NCI-H446 treated with DMSO at 0.1 percent for 48 hours (cell line): Measurements from ENCODE around the gene RASGEF1C.
"Not testable (repeated sequence)": the region's sequence is repeated elsewhere in the genome, so short reads cannot be mapped to it uniquely, and the experiment has no call there.

ENCODE experiments used
- DNase-seq: peaks from one replicate; lab custom pipeline; 2025; lab: John Stamatoyannopoulos, UW

RASGEF1C gene

DNA sequence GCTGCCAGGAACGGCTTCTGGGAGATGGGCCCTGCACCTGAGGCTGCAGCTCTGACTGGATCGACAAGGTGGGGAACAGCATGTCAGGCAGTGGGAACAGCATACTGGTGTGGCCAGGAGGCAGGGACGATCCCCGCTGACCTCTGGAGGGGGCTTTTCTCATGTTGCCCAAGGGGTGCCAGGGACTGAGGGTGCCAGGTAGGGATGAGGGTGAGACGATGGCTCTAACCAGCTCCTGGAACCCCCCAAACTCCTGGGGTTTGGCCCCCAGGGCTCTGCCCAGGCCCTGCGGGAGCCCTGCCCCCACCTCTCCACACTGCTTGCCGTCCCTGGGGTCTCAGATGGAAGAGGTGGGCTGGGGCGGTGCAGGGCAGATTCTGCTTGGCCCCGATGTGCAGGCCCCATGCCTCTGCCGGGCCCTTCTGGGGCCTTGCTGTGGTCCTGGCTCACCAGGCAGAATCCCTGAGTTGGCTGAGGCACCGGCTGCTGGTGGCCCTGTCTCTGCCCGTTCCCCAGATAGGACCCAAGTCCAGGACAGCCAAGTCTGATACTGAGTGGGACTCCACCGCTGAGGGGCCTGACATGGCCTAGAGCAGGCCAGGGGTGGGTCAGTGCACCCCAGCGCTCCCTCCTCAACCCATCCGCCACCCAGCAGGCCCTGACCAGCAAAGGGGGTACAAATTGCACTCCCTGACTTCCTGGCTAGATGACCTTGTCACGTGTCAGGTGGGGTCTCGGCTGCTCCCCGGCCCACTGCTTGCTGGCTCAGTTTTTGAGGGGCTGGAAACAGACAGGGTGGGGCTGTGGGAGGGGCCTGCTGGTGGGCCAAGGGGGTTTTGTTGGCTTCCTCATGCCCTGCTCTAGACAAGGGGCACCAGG is 109.0 kb downstream of the RASGEF1C start:
- DNase-seq, result no peak

DNA sequence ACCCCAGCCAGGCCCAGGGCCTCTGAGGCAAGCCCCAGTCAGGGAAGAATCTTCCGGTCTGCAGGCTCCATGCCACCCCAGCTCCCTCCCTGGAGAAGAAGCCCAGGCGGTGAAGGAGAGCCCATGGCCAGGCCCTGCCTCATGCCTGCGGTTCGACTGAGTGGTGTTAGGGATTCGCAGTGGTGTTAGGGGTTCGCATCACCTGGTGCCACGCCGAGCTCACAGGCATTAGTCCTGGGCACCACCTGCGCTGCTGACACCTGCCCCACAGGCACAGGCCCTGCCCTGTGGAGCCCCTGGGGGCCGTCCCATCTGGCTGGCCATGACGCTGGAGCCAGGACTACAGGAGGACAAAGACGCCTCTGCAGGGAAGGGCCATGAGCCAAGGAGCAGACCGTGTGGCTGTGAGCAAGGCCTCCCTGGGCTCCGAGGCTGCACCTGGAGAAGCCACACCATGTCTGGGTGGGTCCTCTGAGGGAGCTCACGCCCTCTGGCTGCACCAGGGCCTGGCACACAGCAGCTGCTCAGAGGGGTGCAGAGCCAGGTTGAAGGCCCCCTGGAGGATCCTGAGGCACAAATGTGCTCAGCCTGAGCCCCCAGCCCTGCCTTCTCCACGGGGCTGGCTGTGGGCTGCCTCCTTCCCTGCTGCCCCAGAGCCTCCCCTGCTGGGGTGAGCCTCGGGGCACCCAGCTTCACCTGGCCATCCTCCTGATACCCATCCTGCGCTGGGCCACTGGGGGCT is 109.8 kb downstream of the RASGEF1C start:
- DNase-seq, result no peak

DNA sequence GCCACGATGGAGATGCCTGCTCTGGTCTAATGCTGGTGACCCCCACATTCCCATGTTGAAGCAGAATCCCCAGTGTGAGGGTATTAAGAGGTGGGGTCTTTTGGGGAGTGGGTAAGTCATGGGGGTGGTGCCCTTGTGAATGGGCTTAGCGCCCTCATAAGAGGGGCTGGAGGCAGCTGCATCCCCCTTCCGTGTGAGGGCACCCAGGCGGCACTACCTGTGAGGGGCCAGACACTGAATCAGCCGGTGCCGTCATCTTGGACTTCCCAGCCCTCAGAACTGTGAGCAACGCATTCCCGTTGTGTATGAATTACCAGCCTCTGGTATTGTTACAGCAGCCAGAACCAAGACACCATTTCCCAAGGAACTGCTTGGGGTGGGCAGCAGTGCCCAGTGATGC is 110.5 kb downstream of the RASGEF1C start:
- no peak for DNase-seq

DNA sequence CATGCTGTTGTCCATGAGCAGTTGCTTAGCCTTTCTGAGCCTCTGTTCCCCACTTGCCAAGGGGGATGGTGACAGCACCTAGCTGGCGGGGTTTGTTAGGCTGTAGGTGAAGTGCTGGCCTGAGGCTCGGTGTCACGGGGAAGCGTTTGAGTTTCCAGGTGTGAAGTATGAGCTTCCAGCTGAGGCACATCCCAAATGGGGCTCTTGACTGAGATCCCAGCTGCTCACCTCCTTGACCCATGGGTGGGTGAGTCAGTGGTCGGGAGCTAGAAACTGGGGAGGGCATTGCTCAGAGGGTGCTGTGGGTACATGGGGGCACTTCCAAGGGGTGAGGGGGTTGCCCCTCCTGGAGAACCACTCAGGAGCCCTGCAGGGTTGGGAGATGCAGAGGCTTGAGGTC is 111.1 kb downstream of the RASGEF1C start:
- DNase-seq, result no peak

DNA sequence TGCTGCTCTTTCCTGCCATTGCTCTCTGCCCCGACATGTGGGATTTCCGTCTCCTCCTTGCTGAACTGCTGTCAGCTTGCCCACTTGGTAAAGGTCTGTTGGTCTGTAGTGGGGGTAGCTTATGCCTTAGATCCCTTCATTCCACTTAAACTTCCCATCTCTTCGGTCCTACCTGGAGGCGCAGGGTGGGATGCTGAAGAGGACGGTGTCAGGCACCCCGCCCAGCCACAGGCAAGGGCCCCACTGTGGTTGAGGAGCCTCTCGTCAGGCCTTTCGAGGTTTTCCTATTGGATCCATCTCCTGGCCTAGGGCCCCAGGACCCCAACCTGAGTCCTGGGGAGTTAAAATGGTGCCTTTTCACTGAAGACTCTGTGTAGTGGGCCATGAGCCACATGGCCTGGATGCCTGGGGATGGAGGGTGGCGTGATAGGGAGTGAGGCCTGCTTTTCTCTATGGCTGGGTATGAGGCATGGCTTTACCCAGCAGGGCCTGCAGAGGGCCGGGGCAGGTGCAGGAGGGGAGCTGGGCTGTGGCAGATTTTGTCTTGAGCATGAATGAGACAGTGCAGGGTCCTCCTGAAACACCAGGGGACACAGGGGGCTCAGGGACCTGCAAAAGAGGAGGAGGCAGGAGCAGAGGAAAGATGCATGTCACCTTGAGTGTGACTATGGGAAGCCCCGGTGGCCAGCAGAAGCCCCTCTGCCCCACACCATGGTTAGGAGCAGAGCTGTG is 111.7 kb downstream of the RASGEF1C start:
- no peak for DNase-seq

DNA sequence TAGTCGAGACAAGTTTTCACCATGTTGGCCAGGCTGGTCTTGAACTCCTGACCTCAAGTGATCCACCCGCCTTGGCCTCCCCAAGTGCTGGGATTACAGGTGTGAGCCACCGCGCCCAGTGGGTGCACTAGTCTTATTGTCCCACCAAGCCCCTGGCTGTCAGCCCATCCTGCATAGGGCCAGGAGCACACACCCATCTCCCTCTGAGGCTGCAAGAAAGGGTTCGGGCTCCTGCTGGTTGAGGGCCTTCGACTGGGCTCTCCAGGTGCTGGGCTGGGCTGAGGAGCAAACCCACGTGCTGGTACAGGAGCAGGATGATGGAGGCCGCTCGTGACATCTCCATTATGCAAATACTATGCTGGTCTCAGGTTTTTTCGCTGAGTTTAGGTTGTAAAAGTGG is 112.4 kb downstream of the RASGEF1C start:
- DNase-seq, result no peak

DNA sequence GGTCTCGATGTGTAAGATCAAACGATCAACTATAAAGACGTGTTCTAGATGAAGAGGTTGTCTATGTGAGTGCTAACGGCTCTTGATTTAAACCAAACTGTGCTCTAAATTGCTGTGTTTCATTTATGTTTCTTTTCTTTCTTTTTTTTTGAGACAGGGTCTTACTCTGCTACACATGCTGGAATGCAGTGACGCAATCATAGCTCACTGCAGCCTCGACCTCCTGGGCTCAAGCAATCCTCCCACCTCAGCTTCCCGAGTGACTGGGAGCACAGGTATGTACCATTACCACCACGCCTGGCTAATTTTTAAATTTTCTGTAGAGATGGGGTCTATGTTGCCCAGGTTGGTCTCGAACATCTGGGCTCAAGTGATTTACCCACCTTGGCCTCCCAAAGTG is 113.5 kb downstream of the RASGEF1C start:
- no peak for DNase-seq

DNA sequence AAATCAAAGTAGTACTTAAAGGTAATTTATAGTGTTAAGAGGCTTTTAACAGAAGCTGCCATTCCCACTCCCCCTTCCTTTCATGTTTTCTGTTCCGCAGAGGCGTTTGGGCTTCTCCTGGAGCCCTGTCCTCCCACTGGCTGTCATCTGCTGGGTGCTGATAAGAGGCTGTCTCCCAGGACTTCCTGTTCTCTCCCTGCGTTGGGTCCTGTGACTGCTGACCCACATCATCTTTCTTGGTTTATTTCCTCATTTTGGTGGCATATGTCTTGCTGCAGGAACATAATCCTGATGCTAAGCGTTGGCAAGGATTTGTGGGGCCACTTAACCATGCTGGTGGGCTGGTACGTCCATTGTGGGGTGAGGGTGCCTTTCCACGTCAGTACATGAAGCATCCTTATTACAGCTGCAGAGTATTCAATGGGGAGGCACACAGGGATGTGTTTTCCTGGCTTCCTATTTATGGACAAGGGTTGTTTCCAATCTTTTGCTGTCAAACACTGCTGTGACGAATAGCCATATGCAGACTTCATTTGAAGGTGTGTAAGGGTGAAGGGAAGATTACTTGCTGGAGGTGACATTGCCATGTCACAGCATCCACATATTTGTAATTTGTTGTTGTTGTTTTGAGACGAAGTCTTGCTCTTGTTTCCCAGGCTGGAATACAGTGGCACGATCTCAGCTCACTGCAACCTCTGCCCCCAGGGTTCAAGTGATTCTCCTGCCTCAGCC is 115.2 kb downstream of the RASGEF1C start:
- no peak for DNase-seq

DNA sequence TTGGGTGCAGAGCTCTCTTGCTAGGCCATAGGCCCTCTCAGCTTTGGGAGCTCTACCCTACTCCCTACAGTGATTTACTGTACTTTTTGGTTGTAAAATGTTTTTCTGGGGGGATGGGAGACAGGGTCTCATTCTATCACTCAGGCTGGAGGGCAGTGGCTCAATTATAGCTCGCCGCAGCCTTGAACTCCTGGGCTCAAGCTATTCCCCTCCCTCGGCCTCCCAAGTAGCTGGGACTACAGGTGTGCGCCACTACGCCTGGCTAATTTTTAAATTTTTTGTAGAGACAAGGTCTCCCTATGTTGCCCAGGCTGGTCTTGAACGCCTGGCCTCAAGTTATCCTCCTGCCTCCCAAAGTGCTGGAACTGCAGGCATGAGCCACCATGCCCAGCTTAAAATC is 115.8 kb downstream of the RASGEF1C start:
- DNase-seq, result no peak

DNA sequence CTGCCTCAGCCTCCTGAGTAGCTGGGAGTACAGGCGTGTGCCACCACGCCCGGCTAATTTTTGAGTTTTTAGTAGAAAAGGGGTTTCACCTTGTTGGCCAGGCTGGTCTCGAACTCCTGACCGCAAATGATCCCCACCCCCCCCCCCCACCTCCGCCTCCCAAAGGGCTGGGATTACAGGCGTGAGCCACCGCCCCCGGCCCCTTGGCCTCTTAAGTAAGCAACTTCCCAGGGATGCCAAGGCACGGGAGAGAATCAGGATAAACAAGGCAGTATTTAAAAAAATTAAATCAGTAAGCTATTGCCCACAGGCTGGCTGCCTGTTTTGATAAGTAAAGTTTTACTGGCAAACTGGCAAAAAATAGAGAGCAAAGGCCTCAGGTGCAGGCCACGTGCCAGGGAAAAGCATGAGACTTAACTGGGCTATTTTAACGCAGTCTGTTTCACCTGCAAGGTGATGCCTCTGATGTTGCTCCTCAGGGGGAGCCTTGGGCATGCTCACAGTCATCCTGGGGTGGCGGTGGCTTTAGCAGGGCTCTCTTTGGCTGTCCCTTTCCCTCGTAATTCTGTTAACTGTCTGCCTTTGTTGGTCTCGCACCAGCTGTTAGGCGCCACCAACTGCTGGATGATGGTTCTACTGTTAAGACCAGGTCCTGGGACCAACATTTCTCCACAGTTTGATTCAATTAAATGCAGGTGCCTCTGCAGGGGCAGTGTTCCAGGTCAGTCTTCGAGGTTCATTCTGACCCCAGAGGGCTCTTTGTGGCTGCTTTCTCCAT is 118.1 kb downstream of the RASGEF1C start:
- no peak for DNase-seq

DNA sequence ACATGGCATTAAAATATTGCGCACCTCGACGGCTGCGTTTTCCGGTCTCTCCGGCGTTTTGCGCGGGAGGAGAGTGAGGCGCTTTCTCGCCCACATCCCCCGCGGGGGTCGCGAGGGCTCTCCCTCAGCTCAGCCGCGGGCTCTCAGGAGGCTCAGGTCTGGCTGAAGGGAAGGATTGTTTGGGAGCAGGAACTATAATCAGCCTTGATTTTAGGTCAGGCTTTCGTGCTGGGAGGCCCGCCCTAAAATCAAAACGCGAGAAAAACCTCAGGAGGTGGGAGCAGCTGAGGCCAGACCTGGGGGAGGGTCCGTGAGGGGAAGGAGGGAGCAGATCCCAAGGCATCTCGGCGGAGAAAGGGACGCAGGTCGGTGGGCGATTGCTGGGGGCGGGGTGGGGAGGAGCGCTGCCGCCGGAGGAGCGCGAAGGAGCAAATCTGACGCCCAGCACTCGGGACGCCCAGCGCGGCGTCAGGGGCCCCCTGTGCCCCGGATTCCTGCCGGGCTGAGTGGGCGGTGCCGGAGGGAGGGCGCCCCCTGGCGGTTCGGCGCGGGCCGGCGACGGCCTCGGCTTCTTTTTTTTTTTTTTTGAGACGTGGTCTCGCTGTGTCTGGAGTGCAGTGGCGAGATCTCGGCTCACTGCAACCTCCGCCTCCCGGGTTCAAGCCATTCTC is 118.8 kb downstream of the RASGEF1C start:
- DNase-seq, result no peak

DNA sequence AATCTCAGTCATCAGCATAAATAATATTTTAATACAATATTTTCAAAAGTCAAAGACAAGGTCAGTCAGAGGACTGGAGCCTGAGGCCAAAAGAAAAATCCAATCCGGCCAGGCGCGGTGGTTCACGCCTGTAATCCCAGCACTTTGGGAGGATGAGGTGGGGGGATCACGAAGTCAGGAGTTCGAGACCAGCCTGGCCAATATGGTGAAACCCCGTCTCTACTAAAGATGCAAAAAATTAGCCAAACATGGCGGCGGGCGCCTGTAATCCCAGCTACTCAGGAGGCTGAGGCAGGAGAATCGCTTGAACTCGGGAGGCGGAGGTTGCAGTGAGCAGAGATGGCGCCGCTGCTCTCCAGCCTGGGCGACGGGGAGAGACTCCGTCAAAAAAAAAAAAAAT is 119.4 kb downstream of the RASGEF1C start:
- not testable (repeated sequence) for DNase-seq

DNA sequence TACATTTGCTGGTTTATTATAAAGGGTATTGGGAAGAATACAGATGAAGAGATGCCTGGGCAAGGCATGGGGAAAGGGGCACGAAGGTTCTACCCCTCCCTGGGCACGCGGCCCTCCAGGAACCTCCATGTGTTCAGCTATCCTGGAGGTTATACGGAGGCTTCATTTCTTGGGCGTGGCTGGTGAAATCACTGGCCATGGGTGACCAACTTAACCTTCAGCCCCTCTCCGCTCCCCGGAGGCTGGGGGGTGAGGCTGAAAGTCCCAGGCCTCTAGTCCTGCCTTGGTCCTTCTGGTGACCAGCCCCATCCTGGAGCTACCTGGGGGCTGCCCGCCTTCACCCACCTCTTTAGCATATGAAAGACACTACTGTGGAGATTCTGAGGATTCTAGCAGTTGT is 120.5 kb downstream of the RASGEF1C start:
- no peak for DNase-seq

DNA sequence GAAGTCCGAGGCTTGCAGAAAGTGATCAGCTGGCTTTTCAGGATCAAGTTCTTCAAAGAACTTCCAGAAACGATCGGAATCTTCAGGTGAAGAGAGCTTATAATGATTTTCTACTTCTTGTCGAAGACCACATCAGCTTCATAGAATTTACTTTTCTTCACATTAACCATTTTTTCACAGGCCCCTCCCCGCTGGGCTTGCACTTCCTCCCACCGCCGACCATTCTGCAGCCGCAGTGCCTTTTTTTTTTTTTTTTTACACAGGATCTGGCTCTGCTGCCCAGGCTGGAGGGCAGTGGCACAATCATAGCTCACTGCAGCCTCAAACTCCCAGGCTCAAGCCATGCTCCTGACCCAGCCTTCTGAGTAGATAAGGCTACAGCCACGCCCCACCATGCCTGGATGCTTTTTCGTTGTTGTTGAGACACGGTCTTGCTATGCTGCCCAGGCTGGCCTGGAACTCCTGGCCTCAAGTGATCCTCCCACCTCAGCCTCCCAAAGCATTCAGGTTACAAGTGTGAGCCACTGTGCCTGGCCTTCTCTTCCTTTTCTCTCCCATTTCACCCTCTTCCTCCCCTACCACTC is 122.1 kb downstream of the RASGEF1C start:
- no peak for DNase-seq

DNA sequence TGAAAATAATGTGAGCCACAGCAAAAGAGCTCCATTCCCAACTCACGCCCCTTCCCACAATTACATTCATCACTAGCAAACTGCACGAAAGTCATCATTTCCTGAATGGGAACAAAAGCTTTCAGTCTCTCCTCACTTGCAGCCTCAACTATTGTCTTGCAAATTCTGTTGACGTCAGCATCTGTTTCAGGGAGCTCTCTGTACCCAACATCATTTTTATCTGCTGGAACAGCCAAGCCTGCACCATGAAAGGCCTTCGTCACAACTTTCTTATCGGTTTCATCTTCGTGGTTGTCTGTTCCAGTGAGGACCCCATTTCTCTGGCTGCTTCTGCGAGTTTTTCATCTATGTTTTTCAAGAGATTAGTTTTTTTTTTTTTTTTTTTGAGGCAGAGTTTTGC is 123.2 kb downstream of the RASGEF1C start:
- no peak for DNase-seq

DNA sequence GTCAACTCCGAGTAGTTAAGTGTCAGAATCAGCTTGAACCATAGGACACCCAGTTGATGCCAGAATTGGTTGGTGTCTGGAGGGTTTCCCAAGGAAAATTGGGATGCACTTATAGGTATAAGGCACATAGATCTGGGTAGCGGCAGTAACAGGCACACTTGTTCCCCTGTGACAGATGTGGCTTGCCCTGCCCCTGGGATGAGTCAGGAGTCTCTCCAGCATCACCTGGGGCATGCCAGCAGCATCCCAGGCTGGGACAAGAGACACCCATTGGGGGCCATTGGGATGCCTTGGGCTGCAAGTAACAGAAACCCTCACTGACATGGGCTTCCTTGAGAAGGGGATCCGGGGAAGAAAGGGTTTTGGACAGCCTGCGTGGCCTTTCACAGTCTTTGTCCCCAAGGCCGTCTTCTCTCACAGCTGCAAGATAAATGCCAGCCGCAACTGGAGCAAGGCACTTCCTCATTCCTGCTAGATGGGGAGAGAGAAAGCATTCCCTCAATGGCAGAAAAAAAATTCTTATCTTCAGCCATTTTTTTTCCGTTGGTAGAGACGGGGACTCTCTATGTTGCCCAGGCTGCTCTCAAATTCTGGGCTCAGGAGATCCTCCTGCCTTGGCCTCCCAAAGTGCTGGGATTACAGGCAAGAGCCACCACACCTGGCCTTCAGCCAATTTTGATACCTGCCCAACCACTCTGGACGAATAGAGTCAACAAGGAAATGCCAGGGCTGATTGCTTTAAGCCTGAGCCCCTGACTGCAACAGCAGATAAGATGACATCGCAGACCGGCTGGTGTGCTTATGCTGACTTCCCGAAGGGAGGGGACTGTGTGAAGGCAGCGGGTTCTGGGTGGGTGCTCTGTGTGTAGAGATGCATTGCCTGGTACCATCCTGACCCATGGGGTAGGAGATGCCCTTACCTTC is 124.1 kb downstream of the RASGEF1C start:
- no peak for DNase-seq

DNA sequence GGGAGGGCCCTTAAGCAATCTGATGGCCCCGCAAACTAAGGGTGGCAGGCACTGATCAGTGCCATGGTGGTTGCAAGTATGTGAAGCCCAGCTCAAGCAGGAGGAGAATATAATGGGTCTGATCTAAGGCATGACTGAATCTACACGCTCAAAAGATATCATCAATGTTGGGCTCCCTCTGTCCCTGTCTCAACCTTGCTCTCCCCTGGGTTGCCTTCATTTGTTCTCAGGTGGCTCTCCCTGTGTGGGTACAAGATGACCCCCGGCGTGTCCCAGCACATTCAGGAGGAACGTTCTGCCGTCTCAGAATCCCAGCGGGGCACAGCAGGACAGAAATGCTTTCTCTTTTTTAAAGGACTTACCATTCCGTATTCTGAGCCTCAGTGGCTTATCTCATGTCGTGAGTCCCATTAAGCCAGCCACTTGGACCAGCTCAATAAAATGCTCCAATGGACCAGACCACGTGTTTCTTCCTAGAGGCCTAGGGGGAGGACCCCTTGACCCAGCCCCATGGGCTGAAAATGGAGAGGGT is 125.4 kb downstream of the RASGEF1C start:
- DNase-seq, result no peak

DNA sequence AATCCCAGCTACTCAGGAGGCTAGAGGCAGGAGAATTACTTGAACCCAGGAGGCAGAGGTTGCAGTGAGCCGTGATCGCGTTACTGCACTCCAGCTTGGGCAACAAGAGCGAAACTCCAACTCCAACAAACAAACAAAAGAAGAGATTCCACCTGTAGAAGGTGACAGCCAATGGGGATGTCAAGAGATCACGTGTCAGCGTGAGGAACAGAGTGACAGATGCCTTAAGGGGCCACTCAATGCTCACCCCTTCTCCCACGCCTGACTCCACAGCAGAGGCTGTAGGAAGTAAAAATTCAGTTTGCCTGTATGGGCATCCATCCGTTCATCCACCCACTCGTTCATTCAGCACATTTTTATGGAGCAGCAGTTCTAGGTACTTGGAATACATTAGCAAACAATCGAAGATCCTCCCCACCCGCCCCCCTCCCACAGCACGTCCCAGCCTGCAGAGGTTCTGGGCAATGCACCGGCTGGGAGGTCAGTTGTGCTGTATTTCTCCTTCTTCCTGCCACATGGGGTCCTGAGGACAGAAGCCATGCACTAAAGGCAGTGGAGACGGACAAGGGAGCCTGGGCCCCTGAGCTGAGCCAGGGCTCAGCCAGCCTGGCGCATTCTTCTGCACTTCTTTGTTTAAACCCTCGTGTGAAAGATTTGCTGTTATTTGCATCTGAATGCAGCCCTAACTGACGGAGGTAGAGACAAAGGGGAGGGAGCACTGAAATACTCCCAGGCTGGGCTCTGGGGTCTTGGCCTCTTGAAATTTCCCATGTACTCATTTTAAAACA is 126.2 kb downstream of the RASGEF1C start:
- DNase-seq, result no peak
